ENCODE data around the gene PLCH1. TPM values are rescaled to one million over a fixed set of nuclear protein-coding genes. Genes with fewer than 3 reads are reported as not detected.

PLCH1 gene
- total and polyA plus RNA-seq, 9 of the 15 experiments (the other 6 are each of a cell fraction or from before 2014, with no cell fraction given), result 0.17 to 0.62 (median 0.40) TPM

DNA sequence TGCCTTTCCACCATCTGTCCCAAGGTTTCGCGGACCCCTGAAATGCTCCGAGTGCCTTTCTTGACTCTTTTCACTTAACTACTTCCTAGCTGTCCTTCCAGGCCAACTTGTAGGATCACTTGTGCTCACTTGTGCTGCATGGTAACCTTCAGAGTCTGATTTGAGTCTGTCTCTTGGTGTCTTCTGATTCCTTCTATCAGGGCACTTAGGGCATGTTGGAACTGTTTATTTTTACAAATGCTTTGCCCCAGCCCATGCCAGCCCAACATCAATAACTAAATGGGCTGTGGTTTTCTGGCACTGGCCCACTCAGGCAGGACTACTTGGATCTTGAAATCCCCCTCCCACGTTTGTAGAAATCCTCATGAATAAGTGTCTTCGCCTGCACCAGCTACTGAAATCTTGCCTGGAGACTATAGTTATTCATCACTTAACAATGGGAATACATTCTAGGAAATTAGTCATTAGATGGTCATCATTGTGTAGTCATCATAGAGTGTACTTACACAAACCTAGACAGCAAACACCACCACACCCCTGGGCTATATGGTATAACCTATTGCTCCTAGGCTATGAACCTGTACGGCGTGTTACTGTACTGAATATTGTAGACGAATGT lies 328.3 kb downstream of the PLCH1 start:
- BruUV-seq (replicated peaks), result no TSS peak
- H3K9ac ChIP-seq (ENCODE audit: insufficient read depth in 1 of 2, low read depth in 2 of 2, low read length in 2 of 2), result no peak overlapping the region
- H3K36me3 ChIP-seq (ENCODE audit: control insufficient read depth, insufficient read depth, low read length), result no peaks in the 10 kb centered on the region
- CTCF ChIA-PET (ENCODE audit: low intra/inter-chr PET ratio), result no interaction called here
- H2AFZ ChIP-seq (ENCODE audit: low read depth, low read length), result no peak overlapping the region
- in situ Hi-C loops (cut with MboI), result no loop called here
- H3K4me1 ChIP-seq (replicated peaks in 1 of 2; ENCODE audit: control insufficient read depth in 2 of 2, insufficient read depth in 2 of 2, low read length in 2 of 2), result no peaks in the 10 kb centered on the region
- no peaks in the 10 kb centered on the region for H4K20me1 ChIP-seq (replicated peaks; ENCODE audit: control insufficient read depth, insufficient read depth, low read length)
- H3K27me3 ChIP-seq (ENCODE audit: control insufficient read depth in 2 of 2, insufficient read depth in 2 of 2, low read length in 2 of 2), result peaks cover 2 to 5% of the 10 kb centered on the region in 2 experiments; a peak in 3 of 5 replicates
- POLR2A ChIA-PET, result interaction anchor here (1.1 kb wide), 1 partner anchor 12 kb away, joined by 4 read pairs; no protein-coding TSS in a partner anchor
- no peak for ATAC-seq
- no peaks in the 10 kb centered on the region for H3K79me2 ChIP-seq (ENCODE audit: control insufficient read depth, insufficient read depth, low read length)
- DNase-seq (ENCODE audit: extremely low read depth in 1 of 4, low spot score in 3 of 4), result no peak
- no peaks in the 10 kb centered on the region for H3K9me1 ChIP-seq (ENCODE audit: control insufficient read depth, insufficient read depth, low read length)
- under 1% methylated on average over 8 of the region's 8 CpGs for WGBS (ENCODE audit: insufficient coverage, low coverage, missing lambda C conversion rate)
- H3K9me3 ChIP-seq (replicated peaks; ENCODE audit: control insufficient read depth, insufficient read depth, low read depth, low read length), result no peaks in the 10 kb centered on the region
- H3K27ac ChIP-seq (ENCODE audit: extremely low read depth, low read depth, low read length), result no peak overlapping the region
- FAIRE-seq, result no peak
- H3K4me3 ChIP-seq, result no peak overlapping the region
- H3K4me2 ChIP-seq (ENCODE audit: insufficient read depth, low read length), result no peak overlapping the region
- intact Hi-C loops (cut with micrococcal nuclease), result no loop called here
- TF ChIP-seq ZKSCAN3 (CRISPR knock-in tag; IDR thresholded peaks at IDR 0.05) (no peak), RBM17 (IDR thresholded peaks at IDR 0.05; ENCODE audit: borderline replicate concordance, low read depth, low read length) (no peak), CBX2 (IDR thresholded peaks at IDR 0.05; ENCODE audit: insufficient read depth, low read length, poor library complexity, severe bottlenecking) (no peak), CCNT2 (IDR thresholded peaks at IDR 0.05; ENCODE audit: borderline replicate concordance, extremely low read depth, insufficient read length, low read depth, low read length) (no peak), FOXP1 (CRISPR knock-in tag; IDR thresholded peaks at IDR 0.05) (no peak), MTF1 (CRISPR knock-in tag; IDR thresholded peaks at IDR 0.05; ENCODE audit: borderline replicate concordance) (no peak)
- TF ChIP-seq, protein P1, sequence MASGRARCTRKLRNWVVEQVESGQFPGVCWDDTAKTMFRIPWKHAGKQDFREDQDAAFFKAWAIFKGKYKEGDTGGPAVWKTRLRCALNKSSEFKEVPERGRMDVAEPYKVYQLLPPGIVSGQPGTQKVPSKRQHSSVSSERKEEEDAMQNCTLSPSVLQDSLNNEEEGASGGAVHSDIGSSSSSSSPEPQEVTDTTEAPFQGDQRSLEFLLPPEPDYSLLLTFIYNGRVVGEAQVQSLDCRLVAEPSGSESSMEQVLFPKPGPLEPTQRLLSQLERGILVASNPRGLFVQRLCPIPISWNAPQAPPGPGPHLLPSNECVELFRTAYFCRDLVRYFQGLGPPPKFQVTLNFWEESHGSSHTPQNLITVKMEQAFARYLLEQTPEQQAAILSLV (tag; IDR thresholded peaks at IDR 0.05), result no peak
- TF ChIP-seq, protein P2, sequence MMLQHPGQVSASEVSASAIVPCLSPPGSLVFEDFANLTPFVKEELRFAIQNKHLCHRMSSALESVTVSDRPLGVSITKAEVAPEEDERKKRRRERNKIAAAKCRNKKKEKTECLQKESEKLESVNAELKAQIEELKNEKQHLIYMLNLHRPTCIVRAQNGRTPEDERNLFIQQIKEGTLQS (IDR thresholded peaks at IDR 0.05), result no peak
- TF ChIP-seq, protein P2 (CRISPR knock-in tag; conservative IDR thresholded peaks at IDR 0.05), result no peak
- TF ChIP-seq, protein P3, sequence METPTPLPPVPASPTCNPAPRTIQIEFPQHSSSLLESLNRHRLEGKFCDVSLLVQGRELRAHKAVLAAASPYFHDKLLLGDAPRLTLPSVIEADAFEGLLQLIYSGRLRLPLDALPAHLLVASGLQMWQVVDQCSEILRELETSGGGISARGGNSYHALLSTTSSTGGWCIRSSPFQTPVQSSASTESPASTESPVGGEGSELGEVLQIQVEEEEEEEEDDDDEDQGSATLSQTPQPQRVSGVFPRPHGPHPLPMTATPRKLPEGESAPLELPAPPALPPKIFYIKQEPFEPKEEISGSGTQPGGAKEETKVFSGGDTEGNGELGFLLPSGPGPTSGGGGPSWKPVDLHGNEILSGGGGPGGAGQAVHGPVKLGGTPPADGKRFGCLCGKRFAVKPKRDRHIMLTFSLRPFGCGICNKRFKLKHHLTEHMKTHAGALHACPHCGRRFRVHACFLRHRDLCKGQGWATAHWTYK (CRISPR knock-in tag; IDR thresholded peaks at IDR 0.05), result no peak
- TF ChIP-seq, protein P4, sequence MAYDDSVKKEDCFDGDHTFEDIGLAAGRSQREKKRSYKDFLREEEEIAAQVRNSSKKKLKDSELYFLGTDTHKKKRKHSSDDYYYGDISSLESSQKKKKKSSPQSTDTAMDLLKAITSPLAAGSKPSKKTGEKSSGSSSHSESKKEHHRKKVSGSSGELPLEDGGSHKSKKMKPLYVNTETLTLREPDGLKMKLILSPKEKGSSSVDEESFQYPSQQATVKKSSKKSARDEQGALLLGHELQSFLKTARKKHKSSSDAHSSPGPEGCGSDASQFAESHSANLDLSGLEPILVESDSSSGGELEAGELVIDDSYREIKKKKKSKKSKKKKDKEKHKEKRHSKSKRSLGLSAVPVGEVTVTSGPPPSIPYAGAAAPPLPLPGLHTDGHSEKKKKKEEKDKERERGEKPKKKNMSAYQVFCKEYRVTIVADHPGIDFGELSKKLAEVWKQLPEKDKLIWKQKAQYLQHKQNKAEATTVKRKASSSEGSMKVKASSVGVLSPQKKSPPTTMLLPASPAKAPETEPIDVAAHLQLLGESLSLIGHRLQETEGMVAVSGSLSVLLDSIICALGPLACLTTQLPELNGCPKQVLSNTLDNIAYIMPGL (CRISPR knock-in tag; IDR thresholded peaks at IDR 0.05), result no peak
- TF ChIP-seq, protein P5, sequence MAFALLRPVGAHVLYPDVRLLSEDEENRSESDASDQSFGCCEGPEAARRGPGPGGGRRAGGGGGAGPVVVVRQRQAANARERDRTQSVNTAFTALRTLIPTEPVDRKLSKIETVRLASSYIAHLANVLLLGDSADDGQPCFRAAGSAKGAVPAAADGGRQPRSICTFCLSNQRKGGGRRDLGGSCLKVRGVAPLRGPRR (CRISPR knock-in tag; IDR thresholded peaks at IDR 0.05), result no peak

Measured in K562 (cell line).